Uterus (tissue), 2 donors: ENCODE results near the gene ZNF462.

Source experiments
- POLR2A ChIP-seq, 2 donors: fragments of 450-650 bp; IDR thresholded peaks; one replicate each; pipeline ENCODE4 v1.6.1; 2016; ENCODE audit warnings: antibody characterized with exemption in 2 of 2, mild to moderate bottlenecking in 1 of 2, moderate library complexity in 1 of 2
- TF ChIP-seq, protein P1 (sequence below), 4 experiments: fragments of 200-600 bp in 2 of 4; fragments of 450-650 bp in 2 of 4; sonication (generic) in 2 of 4; IDR thresholded peaks; one replicate each; pipeline ENCODE4 v1.5.1; 2016 to 2019; ENCODE audit warnings: antibody characterized with exemption in 4 of 4, mild to moderate bottlenecking in 2 of 4, moderate library complexity in 1 of 4

DNA sequence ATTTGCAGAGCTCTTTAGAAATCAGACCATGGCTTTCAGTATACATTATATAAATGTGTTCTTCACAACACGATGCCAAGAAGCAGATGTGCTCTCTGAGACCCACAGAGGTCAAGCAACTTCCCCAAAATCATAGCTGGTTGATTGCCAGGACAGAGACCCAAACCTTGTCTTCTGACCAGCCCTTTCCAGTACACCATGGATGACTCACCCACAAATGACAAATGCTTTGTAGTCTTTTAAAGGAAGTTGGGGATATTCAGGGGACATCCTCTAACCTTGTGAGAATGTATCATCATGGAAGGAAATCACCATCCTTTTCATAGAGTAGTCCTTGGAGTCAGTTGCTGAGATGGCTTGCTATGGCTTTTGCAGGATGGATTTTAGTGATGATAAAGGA, 30.1 kb downstream of the ZNF462 start:
- TF ChIP-seq, protein P1, sequence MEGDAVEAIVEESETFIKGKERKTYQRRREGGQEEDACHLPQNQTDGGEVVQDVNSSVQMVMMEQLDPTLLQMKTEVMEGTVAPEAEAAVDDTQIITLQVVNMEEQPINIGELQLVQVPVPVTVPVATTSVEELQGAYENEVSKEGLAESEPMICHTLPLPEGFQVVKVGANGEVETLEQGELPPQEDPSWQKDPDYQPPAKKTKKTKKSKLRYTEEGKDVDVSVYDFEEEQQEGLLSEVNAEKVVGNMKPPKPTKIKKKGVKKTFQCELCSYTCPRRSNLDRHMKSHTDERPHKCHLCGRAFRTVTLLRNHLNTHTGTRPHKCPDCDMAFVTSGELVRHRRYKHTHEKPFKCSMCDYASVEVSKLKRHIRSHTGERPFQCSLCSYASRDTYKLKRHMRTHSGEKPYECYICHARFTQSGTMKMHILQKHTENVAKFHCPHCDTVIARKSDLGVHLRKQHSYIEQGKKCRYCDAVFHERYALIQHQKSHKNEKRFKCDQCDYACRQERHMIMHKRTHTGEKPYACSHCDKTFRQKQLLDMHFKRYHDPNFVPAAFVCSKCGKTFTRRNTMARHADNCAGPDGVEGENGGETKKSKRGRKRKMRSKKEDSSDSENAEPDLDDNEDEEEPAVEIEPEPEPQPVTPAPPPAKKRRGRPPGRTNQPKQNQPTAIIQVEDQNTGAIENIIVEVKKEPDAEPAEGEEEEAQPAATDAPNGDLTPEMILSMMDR (IDR thresholded peaks at IDR 0.05), result no peak
- TF ChIP-seq POLR2A (IDR thresholded peaks at IDR 0.05), result no peak
